Measurements from ENCODE around the gene DNAH1. TPM values are rescaled to one million over a fixed set of nuclear protein-coding genes. Genes with fewer than 3 reads are reported as not detected.

The DNAH1 gene
- total RNA-seq, 1 experiment from 2014 or later, result 5.5 TPM

GRCh38 chr3:52269776-52270175, 46.3 kb upstream of the DNAH1 start:
- ATAC-seq (no peak), DNase-seq (ENCODE audit: low read depth, low spot score) (no peak)
- CTCF ChIA-PET, result no interaction called here
- Histone ChIP-seq H4K20me1 (ENCODE audit: insufficient read depth) (peaks cover 26% of the 10 kb centered on the region; the same call in 1 of the 2 replicates), H3K9me2 (ENCODE audit: insufficient read depth) (no peaks in the 10 kb centered on the region), H3K27ac (ENCODE audit: low read depth, low read length) (no peak overlapping the region), H3K9ac (ENCODE audit: low read length) (no peak overlapping the region), H3K36me3 (ENCODE audit: control insufficient read depth in 1 of 2, insufficient read depth in 2 of 2, low read length in 2 of 2) (peaks cover 49 to 66% of the 10 kb centered on the region in 2 experiments), H3K79me2 (ENCODE audit: insufficient read depth, low read length) (peaks cover 97% of the 10 kb centered on the region), H3K4me1 (ENCODE audit: control insufficient read depth in 1 of 2, insufficient read depth in 2 of 2, low read length in 2 of 2) (peaks cover 0 to 5% of the 10 kb centered on the region in 2 experiments; a peak in 2 of 4 replicates), H3K27me3 (ENCODE audit: insufficient read depth, low read length) (no peaks in the 10 kb centered on the region), H2AFZ (ENCODE audit: low read depth, low read length, poor library complexity, severe bottlenecking) (no peak overlapping the region), H3K4me3 (replicated peaks in 1 of 2; ENCODE audit: low read depth in 1 of 2, low read length in 2 of 2) (no peak overlapping the region), H3K9me3 (ENCODE audit: control insufficient read depth in 1 of 2, insufficient read depth in 1 of 2, low read depth in 1 of 2, low read length in 2 of 2) (no peaks in the 10 kb centered on the region), H3K4me2 (ENCODE audit: low read length) (no peak overlapping the region)
- intact Hi-C loops (cut with micrococcal nuclease), result no loop called here
- POLR2A ChIA-PET, result no interaction called here
- TF ChIP-seq RAD21 (IDR thresholded peaks at IDR 0.05; ENCODE audit: low read depth) (no peak), CEBPB (IDR thresholded peaks at IDR 0.05; ENCODE audit: low read depth) (no peak), ZFX (IDR thresholded peaks at IDR 0.05) (no peak), YY1 (IDR thresholded peaks at IDR 0.05; ENCODE audit: extremely low read depth, insufficient replicate concordance, low read depth, low read length) (no peak), ZNF274 (IDR thresholded peaks at IDR 0.05; ENCODE audit: low read depth, low read length) (no peak), SIN3A (IDR thresholded peaks at IDR 0.05; ENCODE audit: low read depth) (no peak), SP1 (IDR thresholded peaks at IDR 0.05; ENCODE audit: low read depth) (no peak), POLR2A (IDR thresholded peaks at IDR 0.05; ENCODE audit: borderline replicate concordance, extremely low read depth, insufficient read depth, insufficient read length) (no peak), TCF7L2 (IDR thresholded peaks at IDR 0.05; ENCODE audit: borderline replicate concordance, extremely low read depth, insufficient read depth, insufficient read length) (no peak), SRF (IDR thresholded peaks at IDR 0.05; ENCODE audit: low read depth) (no peak), EZH2phosphoT487 (IDR thresholded peaks at IDR 0.05; ENCODE audit: borderline replicate concordance) (no peak), CBX3 (IDR thresholded peaks at IDR 0.05; ENCODE audit: low read depth) (no peak), ATF3 (IDR thresholded peaks at IDR 0.05) (no peak), POLR2AphosphoS5 (IDR thresholded peaks at IDR 0.05; ENCODE audit: low read depth, low read length) (no peak), ELF1 (IDR thresholded peaks at IDR 0.05; ENCODE audit: borderline replicate concordance, low read depth) (no peak), EGR1 (IDR thresholded peaks at IDR 0.05; ENCODE audit: low read depth) (no peak)
- TF ChIP-seq, protein P1, sequence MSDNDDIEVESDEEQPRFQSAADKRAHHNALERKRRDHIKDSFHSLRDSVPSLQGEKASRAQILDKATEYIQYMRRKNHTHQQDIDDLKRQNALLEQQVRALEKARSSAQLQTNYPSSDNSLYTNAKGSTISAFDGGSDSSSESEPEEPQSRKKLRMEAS (IDR thresholded peaks at IDR 0.05), result no peak
- TF ChIP-seq, protein P2, sequence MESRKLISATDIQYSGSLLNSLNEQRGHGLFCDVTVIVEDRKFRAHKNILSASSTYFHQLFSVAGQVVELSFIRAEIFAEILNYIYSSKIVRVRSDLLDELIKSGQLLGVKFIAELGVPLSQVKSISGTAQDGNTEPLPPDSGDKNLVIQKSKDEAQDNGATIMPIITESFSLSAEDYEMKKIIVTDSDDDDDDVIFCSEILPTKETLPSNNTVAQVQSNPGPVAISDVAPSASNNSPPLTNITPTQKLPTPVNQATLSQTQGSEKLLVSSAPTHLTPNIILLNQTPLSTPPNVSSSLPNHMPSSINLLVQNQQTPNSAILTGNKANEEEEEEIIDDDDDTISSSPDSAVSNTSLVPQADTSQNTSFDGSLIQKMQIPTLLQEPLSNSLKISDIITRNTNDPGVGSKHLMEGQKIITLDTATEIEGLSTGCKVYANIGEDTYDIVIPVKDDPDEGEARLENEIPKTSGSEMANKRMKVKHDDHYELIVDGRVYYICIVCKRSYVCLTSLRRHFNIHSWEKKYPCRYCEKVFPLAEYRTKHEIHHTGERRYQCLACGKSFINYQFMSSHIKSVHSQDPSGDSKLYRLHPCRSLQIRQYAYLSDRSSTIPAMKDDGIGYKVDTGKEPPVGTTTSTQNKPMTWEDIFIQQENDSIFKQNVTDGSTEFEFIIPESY (IDR thresholded peaks at IDR 0.05; ENCODE audit: extremely low read depth, insufficient replicate concordance, low read length), result no peak
- TF ChIP-seq, protein P3, sequence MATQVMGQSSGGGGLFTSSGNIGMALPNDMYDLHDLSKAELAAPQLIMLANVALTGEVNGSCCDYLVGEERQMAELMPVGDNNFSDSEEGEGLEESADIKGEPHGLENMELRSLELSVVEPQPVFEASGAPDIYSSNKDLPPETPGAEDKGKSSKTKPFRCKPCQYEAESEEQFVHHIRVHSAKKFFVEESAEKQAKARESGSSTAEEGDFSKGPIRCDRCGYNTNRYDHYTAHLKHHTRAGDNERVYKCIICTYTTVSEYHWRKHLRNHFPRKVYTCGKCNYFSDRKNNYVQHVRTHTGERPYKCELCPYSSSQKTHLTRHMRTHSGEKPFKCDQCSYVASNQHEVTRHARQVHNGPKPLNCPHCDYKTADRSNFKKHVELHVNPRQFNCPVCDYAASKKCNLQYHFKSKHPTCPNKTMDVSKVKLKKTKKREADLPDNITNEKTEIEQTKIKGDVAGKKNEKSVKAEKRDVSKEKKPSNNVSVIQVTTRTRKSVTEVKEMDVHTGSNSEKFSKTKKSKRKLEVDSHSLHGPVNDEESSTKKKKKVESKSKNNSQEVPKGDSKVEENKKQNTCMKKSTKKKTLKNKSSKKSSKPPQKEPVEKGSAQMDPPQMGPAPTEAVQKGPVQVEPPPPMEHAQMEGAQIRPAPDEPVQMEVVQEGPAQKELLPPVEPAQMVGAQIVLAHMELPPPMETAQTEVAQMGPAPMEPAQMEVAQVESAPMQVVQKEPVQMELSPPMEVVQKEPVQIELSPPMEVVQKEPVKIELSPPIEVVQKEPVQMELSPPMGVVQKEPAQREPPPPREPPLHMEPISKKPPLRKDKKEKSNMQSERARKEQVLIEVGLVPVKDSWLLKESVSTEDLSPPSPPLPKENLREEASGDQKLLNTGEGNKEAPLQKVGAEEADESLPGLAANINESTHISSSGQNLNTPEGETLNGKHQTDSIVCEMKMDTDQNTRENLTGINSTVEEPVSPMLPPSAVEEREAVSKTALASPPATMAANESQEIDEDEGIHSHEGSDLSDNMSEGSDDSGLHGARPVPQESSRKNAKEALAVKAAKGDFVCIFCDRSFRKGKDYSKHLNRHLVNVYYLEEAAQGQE (IDR thresholded peaks at IDR 0.05; ENCODE audit: low read depth), result no peak
- no TSS peak for BruUV-seq (replicated peaks)
- RAD21 ChIA-PET (ENCODE audit: low non-redundant PET in 1 of 2, low total read pairs in 2 of 2, uncharacterized antibody in 2 of 2, unreplicated experiment in 2 of 2), result no interaction called here
